Activated T-helper 17 cell treated with anti-CD3 and anti-CD28 coated beads, Interleukin-2, amount 50 U/mL, for 72 hours (primary cell): Measurements from ENCODE around the gene INSR. TPM values are rescaled to one million over a fixed set of nuclear protein-coding genes. Genes with fewer than 3 reads are reported as not detected.
"Not testable (repeated sequence)": the region's sequence is repeated elsewhere in the genome, so short reads cannot be mapped to it uniquely, and the experiment has no call there.

Experiments used
- ATAC-seq: fragments of 150-1000 bp; cut with Tn5 transposase; replicated peaks from 2 replicates; pipeline ENCODE4 v1.10.0; 2021; ENCODE audit warnings: mild to moderate bottlenecking, moderate library complexity
- H3K27ac Mint-ChIP-seq: one replicate; pipeline ENCODE4 v1.8.0; 2022; ENCODE audit warnings: mixed read lengths
- H3K27me3 Mint-ChIP-seq: one replicate; pipeline ENCODE4 v1.8.0; 2022; ENCODE audit warnings: mixed read lengths
- H3K36me3 Mint-ChIP-seq: one replicate; pipeline ENCODE4 v1.8.0; 2022; ENCODE audit warnings: low read depth, mild to moderate bottlenecking, mixed read lengths
- H3K4me1 Mint-ChIP-seq: one replicate; pipeline ENCODE4 v1.8.0; 2022; ENCODE audit warnings: mixed read lengths
- H3K4me3 Mint-ChIP-seq: one replicate; pipeline ENCODE4 v1.8.0; 2022; ENCODE audit warnings: mild to moderate bottlenecking, mixed read lengths
- H3K9me3 Mint-ChIP-seq: one replicate; pipeline ENCODE4 v1.8.0; 2022; ENCODE audit warnings: mixed read lengths
- total RNA-seq, 2 donors: library from RNA; stranded (reverse); gene quantifications; one replicate each; pipeline ENCODE4 v1.2.3, GENCODE V29; 2022

INSR gene
- total RNA-seq, 2 donors from 2014 or later: 0.69 to 5.0 TPM

- Mint-ChIP-seq H3K9me3 (peaks cover 27% of the 10 kb centered on the region), H3K27me3 (no peaks in the 10 kb centered on the region)
These were observed 205.2 kb downstream of the INSR start for GRCh38 chr19:7088999-7089398.

GRCh38 chr19:7083076-7083956 lies 210.9 kb downstream of the INSR start:
- no peaks in the 10 kb centered on the region for H3K27me3 Mint-ChIP-seq
- H3K36me3 Mint-ChIP-seq: peaks cover 77% of the 10 kb centered on the region
- H3K4me1 Mint-ChIP-seq: no peaks in the 10 kb centered on the region
- H3K9me3 Mint-ChIP-seq: peaks cover 22% of the 10 kb centered on the region
- no peak overlapping the region for H3K4me3 Mint-ChIP-seq
- ATAC-seq: no peak
- no peak overlapping the region for H3K27ac Mint-ChIP-seq

More at GRCh38 chr19:7088999-7089398, 205.2 kb downstream of the INSR start:
- Mint-ChIP-seq H3K36me3 (peaks cover 20% of the 10 kb centered on the region), H3K4me3 (no peak overlapping the region), H3K4me1 (no peaks in the 10 kb centered on the region), H3K27ac (no peak overlapping the region)
- ATAC-seq: no peak

GRCh38 chr19:7078008-7078407 lies 216.2 kb downstream of the INSR start:
- Mint-ChIP-seq H3K36me3 (peaks cover 100% of the 10 kb centered on the region), H3K9me3 (peaks cover 13% of the 10 kb centered on the region), H3K27me3 (no peaks in the 10 kb centered on the region)

GRCh38 chr19:7076151-7076550 lies 218.1 kb downstream of the INSR start:
- no peak for ATAC-seq
- Mint-ChIP-seq H3K4me1 (peaks cover 9% of the 10 kb centered on the region), H3K27ac (no peak overlapping the region), H3K36me3 (peaks cover 97% of the 10 kb centered on the region), H3K4me3 (no peak overlapping the region), H3K27me3 (no peaks in the 10 kb centered on the region), H3K9me3 (peaks cover 12% of the 10 kb centered on the region)

More at GRCh38 chr19:7078008-7078407, 216.2 kb downstream of the INSR start:
- H3K27ac Mint-ChIP-seq: no peak overlapping the region
- no peak overlapping the region for H3K4me3 Mint-ChIP-seq
- ATAC-seq: no peak
- H3K4me1 Mint-ChIP-seq: peaks cover 4% of the 10 kb centered on the region

GRCh38 chr19:7074705-7075282 lies 219.4 kb downstream of the INSR start:
- no peak overlapping the region for H3K27ac Mint-ChIP-seq
- no peak overlapping the region for H3K4me3 Mint-ChIP-seq
- H3K9me3 Mint-ChIP-seq: peaks cover 12% of the 10 kb centered on the region
- no peak for ATAC-seq
- peaks cover 9% of the 10 kb centered on the region for H3K4me1 Mint-ChIP-seq
- peaks cover 97% of the 10 kb centered on the region for H3K36me3 Mint-ChIP-seq
- H3K27me3 Mint-ChIP-seq: no peaks in the 10 kb centered on the region

GRCh38 chr19:7072541-7072940 lies 221.7 kb downstream of the INSR start:
- peaks cover 3% of the 10 kb centered on the region for H3K9me3 Mint-ChIP-seq
- no peak overlapping the region for H3K4me3 Mint-ChIP-seq

GRCh38 chr19:7069904-7070226 lies 224.3 kb downstream of the INSR start:
- Mint-ChIP-seq H3K9me3 (peaks cover 3% of the 10 kb centered on the region), H3K4me1 (peaks cover 9% of the 10 kb centered on the region), H3K36me3 (peaks cover 56% of the 10 kb centered on the region), H3K27ac (peak overlapping the region; percentile 91), H3K4me3 (peak overlapping the region; percentile 92), H3K27me3 (no peaks in the 10 kb centered on the region)
- ATAC-seq: no peak

More at GRCh38 chr19:7072541-7072940, 221.7 kb downstream of the INSR start:
- H3K4me1 Mint-ChIP-seq: peaks cover 9% of the 10 kb centered on the region
- no peak for ATAC-seq
- no peak overlapping the region for H3K27ac Mint-ChIP-seq
- H3K36me3 Mint-ChIP-seq: peaks cover 83% of the 10 kb centered on the region
- no peaks in the 10 kb centered on the region for H3K27me3 Mint-ChIP-seq

- Mint-ChIP-seq H3K9me3 (peaks cover 1% of the 10 kb centered on the region), H3K27me3 (no peaks in the 10 kb centered on the region), H3K4me3 (peak within 1 kb of the TSS; percentile 92), H3K27ac (peak within 1 kb of the TSS; percentile 91), H3K36me3 (peaks cover 50% of the 10 kb centered on the region), H3K4me1 (peaks cover 6% of the 10 kb centered on the region)
- peak; percentile 94 for ATAC-seq
These were observed 224.9 kb downstream of the INSR start, which contains the start of gene ZNF557 for GRCh38 chr19:7069042-7069903. Gene ZNF557, plus strand, starts transcription at chr19:7069703. Its CDS starts 5,372 bp downstream, at chr19:7075075.

GRCh38 chr19:7068599-7068998 lies 225.6 kb downstream of the INSR start:
- Mint-ChIP-seq H3K4me1 (peaks cover 5% of the 10 kb centered on the region), H3K9me3 (no peaks in the 10 kb centered on the region), H3K4me3 (peak overlapping the region; percentile 92), H3K27me3 (no peaks in the 10 kb centered on the region), H3K27ac (peak overlapping the region; percentile 91), H3K36me3 (peaks cover 43% of the 10 kb centered on the region)
- ATAC-seq: no peak

GRCh38 chr19:7067716-7068115 lies 226.5 kb downstream of the INSR start:
- peaks cover 34% of the 10 kb centered on the region for H3K36me3 Mint-ChIP-seq
- H3K27ac Mint-ChIP-seq: no peak overlapping the region
- H3K27me3 Mint-ChIP-seq: no peaks in the 10 kb centered on the region
- H3K4me3 Mint-ChIP-seq: no peak overlapping the region
- H3K4me1 Mint-ChIP-seq: peaks cover 5% of the 10 kb centered on the region
- ATAC-seq: no peak
- H3K9me3 Mint-ChIP-seq: no peaks in the 10 kb centered on the region

- H3K4me1 Mint-ChIP-seq, H3K4me3 Mint-ChIP-seq, ATAC-seq, H3K27me3 Mint-ChIP-seq, H3K27ac Mint-ChIP-seq, H3K9me3 Mint-ChIP-seq: not testable (repeated sequence)
- peaks cover 28% of the 10 kb centered on the region for H3K36me3 Mint-ChIP-seq
These were observed 227.1 kb downstream of the INSR start for GRCh38 chr19:7067122-7067521.

GRCh38 chr19:7063764-7064418 lies 230.3 kb downstream of the INSR start:
- ATAC-seq: peak; percentile 56
- no peaks in the 10 kb centered on the region for H3K4me1 Mint-ChIP-seq
- no peaks in the 10 kb centered on the region for H3K36me3 Mint-ChIP-seq
- H3K27ac Mint-ChIP-seq: no peak overlapping the region
- H3K27me3 Mint-ChIP-seq: no peaks in the 10 kb centered on the region
- H3K4me3 Mint-ChIP-seq: no peak overlapping the region
- no peaks in the 10 kb centered on the region for H3K9me3 Mint-ChIP-seq

GRCh38 chr19:7063339-7063738 lies 230.9 kb downstream of the INSR start:
- ATAC-seq: peak; percentile 35
- no peak overlapping the region for H3K27ac Mint-ChIP-seq
- H3K36me3 Mint-ChIP-seq: no peaks in the 10 kb centered on the region
- H3K4me1 Mint-ChIP-seq: no peaks in the 10 kb centered on the region
- H3K4me3 Mint-ChIP-seq: no peak overlapping the region
- no peaks in the 10 kb centered on the region for H3K27me3 Mint-ChIP-seq
- no peaks in the 10 kb centered on the region for H3K9me3 Mint-ChIP-seq
